Stimulated activated CD4-positive, alpha-beta T cell treated with anti-CD3 and anti-CD28 coated beads, Interleukin-15, amount 100 ng/mL, for 24 hours (primary cell): Measurements from ENCODE around the gene QSER1.
"Not testable (repeated sequence)": the region's sequence is repeated elsewhere in the genome, so short reads cannot be mapped to it uniquely, and the experiment has no call there.

ENCODE experiments used
- DNase-seq: peaks from one replicate; pipeline ENCODE4 v3.0.0-alpha.2; 2020

Gene QSER1

GRCh38 chr11:33006010-33006409, 113.4 kb downstream of the QSER1 start:
- DNase-seq: no peak

- DNase-seq: no peak
Observed at GRCh38 chr11:33013755-33014154, 121.1 kb downstream of the QSER1 start.

DNA sequence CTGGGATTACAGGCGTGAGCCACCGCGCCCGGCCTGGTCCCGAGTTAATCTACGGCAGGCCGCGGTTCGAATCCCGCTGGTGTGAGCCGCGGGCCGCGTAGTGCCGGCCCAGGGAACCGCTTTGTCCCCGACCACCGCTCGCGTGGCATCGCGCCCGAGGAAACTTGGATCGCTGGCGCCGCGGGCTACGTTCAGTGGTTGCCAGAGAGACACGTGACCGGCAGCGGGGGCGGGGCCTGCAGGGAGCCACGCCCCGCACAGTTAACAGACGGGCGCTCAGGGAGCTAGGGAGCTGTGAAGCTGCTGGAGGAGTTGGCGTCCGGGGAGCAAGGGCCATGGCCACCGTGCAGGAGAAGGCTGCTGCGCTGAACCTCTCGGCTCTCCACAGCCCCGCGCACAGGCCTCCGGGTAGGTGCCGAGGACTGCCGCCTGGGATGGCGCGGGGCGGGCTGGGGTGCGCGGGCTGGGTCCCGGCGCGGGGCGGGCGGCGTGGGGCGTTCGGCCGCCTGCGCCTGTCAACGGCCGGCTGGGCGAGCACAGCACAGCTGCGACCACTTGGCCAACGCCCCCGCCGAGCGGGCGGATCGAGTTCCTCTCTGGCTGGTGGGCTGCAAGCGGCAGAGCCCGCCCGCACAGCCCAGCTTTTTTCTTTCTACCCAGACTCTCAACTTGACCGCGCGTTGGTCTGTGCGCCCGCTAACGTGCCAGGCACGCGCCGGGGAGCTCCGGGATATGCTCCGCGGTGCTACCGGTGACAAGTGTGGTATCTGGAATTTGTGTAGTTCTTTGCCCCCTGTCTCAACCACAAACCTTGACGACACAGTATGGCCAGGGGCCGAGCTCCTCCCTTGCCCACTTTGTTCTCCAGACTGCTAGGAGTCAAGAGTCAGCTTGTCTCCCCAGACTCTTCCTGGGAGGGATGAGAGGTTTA, 123.3 kb downstream of the QSER1 start, which contains the start of gene DEPDC7:
DEPDC7 (plus strand) TSS at position 258 of the 931 bp plus-strand sequence; CDS start at position 336, 78 bp downstream.
- DNase-seq: peak; percentile 88

GRCh38 chr11:33016654-33017053, 124.0 kb downstream of the QSER1 start:
- DNase-seq: no peak

- no peak for DNase-seq
Observed at GRCh38 chr11:33017478-33017877, 124.9 kb downstream of the QSER1 start.

DNA sequence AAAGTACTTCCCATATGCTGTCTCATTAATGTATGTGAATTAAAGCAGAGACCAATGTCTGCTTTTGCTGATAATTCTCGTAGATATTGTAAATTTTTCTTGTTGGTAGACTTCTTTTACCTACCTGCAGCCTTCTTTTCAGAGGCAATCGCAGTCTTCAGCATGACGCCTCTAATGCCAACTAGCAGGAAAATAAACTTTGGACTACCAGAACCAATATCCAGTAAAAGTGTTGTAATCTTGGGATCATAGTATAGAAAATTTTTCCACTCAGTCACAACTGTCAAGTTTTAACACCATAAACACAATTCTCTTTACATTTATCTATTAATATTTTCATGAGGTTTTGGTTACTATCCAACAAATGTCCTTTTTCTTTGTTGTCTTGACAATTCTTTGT, 125.4 kb downstream of the QSER1 start:
- no peak for DNase-seq

DNA sequence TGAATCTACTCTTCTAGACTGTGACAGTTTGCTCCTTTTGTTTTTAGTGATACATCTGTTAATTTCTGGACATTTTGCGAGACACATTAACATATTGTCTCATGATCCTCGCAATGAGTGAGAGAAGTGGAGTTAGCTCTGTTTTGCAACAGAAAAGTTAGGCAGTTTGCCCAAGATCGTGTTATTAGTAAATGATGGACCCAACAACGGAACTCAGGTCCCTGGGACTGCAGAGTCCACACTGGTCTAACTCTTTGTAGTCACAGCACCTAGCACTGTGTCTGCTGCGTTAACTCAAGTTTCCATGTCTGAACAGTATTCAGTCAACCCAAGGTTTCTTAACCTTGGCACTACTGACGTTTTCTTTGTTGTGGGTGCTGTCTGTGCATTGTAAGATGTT, 126.2 kb downstream of the QSER1 start:
- no peak for DNase-seq

GRCh38 chr11:33021501-33021900, 128.9 kb downstream of the QSER1 start:
- DNase-seq: no peak

- no peak for DNase-seq
Observed at GRCh38 chr11:33021937-33022336, 129.3 kb downstream of the QSER1 start.

- DNase-seq: no peak
Observed at GRCh38 chr11:33025339-33025722, 132.7 kb downstream of the QSER1 start.

DNA sequence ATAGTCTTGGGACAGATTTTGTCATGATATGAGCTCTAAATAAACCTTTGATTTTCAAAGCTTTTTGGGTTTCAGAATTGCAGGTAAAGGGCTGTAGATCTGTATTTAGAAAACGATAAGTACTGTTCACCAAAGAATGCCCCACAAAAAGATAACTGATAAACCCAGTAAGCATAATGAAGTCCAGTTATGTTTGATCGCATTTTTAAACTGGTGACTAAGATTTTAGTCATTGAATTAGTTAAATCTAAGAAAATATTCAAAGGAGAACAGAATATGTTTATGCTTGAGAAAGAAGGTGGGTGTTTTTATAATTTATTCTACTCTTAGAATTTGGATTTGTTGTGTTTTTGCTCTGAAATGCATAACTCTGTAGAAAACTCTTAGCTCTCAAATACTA, 134.6 kb downstream of the QSER1 start:
- DNase-seq: no peak

DNA sequence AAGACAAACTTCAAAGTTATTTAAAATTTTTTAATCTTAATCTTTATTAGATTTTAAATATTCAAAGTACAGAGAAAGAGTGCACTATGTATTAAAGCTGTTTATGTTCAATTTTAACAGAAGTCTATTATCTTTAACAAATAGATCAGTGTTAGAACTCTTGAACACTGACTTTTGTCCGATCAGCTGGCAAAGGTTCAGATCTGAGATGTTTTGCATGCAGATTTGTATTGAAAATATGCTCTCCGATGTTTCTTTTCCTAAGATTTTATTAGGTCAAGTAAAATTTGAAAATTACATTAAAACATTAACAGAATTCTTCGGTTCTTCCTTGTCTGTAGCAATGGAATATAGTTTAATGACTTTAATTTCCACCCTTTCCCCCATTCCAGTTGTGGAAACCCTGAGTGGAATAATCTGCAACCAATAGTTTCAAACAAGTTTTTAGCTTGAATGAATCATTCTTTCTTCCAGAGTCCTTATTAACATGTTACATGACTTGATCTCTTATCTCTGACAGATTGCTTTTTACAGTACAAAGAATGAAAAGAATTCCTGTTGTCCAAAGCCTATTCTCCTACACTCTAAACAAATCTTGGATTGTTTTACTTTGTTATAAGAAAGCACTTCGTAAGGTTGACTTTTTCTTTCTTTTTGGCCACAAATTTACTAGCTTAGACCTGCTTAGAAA, 135.4 kb downstream of the QSER1 start:
- no peak for DNase-seq

GRCh38 chr11:33028537-33028914, 135.9 kb downstream of the QSER1 start:
- DNase-seq: no peak

GRCh38 chr11:33029218-33029617, 136.6 kb downstream of the QSER1 start:
- DNase-seq: not testable (repeated sequence)
